ENCODE data around the gene LRCH4.

DNA sequence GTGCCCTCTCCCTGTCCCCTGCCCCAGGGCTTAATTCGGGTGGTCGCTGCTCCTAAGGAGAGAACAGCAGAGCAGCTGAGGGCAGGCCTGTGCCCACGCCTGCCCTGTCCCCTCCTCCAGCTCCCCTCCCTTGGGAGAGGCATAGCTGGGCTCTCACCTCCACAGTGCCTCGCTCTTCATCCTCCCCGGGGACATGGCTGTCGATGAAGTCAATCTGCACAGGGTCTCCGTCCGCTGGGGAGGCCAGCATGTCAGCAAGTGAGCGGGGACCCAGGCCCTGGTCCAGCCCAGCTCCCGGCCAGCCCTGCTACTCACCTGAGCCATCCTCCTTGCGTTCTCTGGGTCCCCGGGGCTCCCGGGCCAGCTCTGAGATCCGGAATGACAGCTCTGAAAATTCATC lies 8.4 kb downstream of the LRCH4 start:
- TF ChIP-seq CTCF (conservative IDR thresholded peaks at IDR 0.05; ENCODE audit: low read length) (no peak), EZH2phosphoT487 (IDR thresholded peaks at IDR 0.05; ENCODE audit: borderline replicate concordance) (no peak)

Data from Loucy (cell line).